WERI-Rb-1 (cell line): ENCODE results near the gene SLC24A3.

Experiments used
- DNase-seq: peaks from one replicate; pipeline ENCODE4 v3.0.0-alpha.2; 2020
- H3K27ac ChIP-seq: fragments of 250-450 bp; sonication (Bioruptor Pico); 2 replicates; pipeline ENCODE4 v1.5.1; 2020; ENCODE audit warnings: mild to moderate bottlenecking, moderate library complexity
- H3K27me3 ChIP-seq: fragments of 250-450 bp; sonication (Bioruptor Pico); 2 replicates; pipeline ENCODE4 v1.5.1; 2021; ENCODE audit warnings: mild to moderate bottlenecking, low read depth, moderate library complexity; ENCODE audit not compliant: insufficient read depth, severe bottlenecking
- H3K36me3 ChIP-seq: fragments of 250-450 bp; sonication (Bioruptor Pico); 2 replicates; pipeline ENCODE4 v1.5.1; 2020; ENCODE audit warnings: mild to moderate bottlenecking, moderate library complexity
- H3K4me3 ChIP-seq: 2 replicates; pipeline ENCODE4 v1.5.1; 2011; ENCODE audit warnings: low read depth, mild to moderate bottlenecking, control low read depth, low read length
- H3K9me3 ChIP-seq: fragments of 250-450 bp; sonication (Bioruptor Pico); 2 replicates; pipeline ENCODE4 v1.5.1; 2021; ENCODE audit warnings: mild to moderate bottlenecking, moderate library complexity; ENCODE audit not compliant: severe bottlenecking
- TF ChIP-seq, protein P1 (sequence below): IDR thresholded peaks from 2 replicates; pipeline ENCODE4 v1.5.1; 2011; ENCODE audit warnings: low read depth, mild to moderate bottlenecking, control low read depth, inconsistent platforms, low read length

Gene SLC24A3

DNA sequence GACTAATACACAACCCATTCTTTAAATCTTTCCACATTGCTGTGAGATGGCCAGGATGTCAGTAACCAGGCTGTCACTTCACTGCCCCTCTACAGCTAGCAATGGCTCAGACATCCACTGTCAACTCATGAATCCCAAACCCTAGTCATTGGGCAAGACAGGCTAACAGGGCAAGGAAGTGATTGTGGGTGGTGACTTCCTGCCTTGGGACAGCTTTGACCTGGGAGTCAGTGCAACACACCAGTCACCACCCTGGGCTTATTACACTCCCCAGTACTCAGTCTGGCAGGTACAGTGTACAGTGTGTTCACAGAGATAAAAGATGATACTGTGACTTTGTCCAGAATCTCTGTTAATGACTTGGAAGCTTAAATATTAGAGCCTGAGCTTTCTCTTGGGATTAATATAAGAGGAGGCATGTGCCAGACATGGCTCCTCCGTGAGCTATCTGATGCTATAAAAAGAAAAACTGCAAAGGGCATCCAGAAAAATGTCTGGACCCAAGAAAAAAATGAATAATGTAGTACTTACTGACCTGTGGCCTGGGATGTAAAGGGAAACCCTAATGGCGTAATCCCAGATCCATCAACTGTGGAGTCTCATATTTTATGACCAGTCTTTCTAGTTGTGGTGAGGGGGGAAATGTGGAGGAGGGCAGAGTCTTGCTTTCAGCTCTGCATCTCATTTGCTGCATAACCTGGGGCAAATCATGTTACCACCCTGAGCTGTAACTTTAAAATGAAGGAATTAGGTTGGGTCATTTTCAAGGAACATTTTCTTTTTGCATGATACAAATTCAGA is 244.4 kb downstream of the SLC24A3 start:
- Histone ChIP-seq H3K27me3 (peaks cover 92% of the 10 kb centered on the region), H3K36me3 (no peaks in the 10 kb centered on the region), H3K4me3 (no peak overlapping the region), H3K27ac (no peak overlapping the region), H3K9me3 (no peaks in the 10 kb centered on the region)
- no peak for DNase-seq
- TF ChIP-seq, protein P1, sequence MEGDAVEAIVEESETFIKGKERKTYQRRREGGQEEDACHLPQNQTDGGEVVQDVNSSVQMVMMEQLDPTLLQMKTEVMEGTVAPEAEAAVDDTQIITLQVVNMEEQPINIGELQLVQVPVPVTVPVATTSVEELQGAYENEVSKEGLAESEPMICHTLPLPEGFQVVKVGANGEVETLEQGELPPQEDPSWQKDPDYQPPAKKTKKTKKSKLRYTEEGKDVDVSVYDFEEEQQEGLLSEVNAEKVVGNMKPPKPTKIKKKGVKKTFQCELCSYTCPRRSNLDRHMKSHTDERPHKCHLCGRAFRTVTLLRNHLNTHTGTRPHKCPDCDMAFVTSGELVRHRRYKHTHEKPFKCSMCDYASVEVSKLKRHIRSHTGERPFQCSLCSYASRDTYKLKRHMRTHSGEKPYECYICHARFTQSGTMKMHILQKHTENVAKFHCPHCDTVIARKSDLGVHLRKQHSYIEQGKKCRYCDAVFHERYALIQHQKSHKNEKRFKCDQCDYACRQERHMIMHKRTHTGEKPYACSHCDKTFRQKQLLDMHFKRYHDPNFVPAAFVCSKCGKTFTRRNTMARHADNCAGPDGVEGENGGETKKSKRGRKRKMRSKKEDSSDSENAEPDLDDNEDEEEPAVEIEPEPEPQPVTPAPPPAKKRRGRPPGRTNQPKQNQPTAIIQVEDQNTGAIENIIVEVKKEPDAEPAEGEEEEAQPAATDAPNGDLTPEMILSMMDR, result no peak

DNA sequence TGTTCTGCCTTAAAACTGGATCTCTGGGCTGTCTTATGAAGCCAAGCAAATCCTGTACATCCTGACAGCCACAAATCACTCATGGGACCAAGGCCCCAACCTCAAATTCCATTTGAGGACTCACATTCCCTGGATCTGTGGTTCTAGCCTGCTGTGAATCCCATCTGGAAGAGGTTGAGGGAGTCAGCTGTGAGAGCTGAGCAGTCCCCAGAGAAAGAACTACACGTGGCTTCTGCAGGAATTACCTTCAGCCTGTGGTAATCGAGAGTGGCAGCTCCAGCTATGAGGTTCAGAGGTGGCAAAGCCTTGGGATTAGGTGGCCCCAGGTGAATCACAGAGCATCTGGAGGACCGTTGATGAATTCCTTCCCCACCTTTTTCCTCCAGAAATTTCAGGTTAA is 245.2 kb downstream of the SLC24A3 start:
- TF ChIP-seq, protein P1, result no peak
- H3K27me3 ChIP-seq, result peaks cover 92% of the 10 kb centered on the region
- H3K9me3 ChIP-seq, result no peaks in the 10 kb centered on the region
- DNase-seq, result no peak
- H3K27ac ChIP-seq, result no peak overlapping the region
- no peak overlapping the region for H3K4me3 ChIP-seq
- H3K36me3 ChIP-seq, result no peaks in the 10 kb centered on the region

DNA sequence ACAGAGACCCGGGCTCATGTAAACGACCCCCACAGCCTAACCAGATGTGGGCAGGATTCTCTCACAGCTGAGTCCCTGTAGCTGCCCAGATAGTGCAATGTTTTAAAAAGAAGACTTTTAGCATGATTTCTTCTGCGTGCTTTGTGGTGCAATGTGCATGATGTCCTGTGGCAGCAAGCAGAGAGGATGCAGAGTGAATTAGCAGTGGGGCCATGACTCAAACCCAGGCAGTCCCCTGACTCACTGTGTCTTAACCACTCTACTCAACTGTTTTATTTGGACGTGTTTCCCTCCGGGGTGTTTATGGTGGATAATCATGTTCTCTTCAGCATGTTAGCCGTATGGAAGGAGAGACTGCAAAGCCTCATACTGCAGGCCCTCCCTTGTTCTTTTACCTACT is 247.9 kb downstream of the SLC24A3 start:
- Histone ChIP-seq H3K9me3 (no peaks in the 10 kb centered on the region), H3K27me3 (peaks cover 82% of the 10 kb centered on the region), H3K4me3 (no peak overlapping the region), H3K27ac (no peak overlapping the region), H3K36me3 (no peaks in the 10 kb centered on the region)
- no peak for DNase-seq
- TF ChIP-seq, protein P1, result no peak

DNA sequence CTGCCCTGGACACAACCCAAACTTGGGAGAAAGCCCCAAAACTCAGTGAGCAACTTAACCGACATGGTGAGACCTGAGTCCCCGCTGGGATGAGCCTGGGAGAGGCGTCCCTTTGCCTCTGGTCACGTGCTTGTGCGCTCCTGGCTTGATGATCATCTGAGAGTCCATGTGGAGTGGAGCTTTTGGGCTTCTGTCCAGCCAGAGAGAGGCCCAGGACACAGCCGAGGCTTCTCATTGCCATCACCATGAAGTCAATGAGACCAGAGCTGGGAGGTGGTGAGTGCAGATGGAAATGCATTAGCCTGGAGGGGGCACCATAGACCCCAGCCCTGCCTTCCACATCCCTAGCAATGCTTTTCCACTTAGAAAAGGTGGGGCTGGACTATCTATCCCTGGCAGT is 250.0 kb downstream of the SLC24A3 start:
- DNase-seq, result no peak
- H3K9me3 ChIP-seq, result no peaks in the 10 kb centered on the region
- H3K27me3 ChIP-seq, result peaks cover 79% of the 10 kb centered on the region
- H3K36me3 ChIP-seq, result no peaks in the 10 kb centered on the region
- H3K4me3 ChIP-seq, result no peak overlapping the region
- no peak overlapping the region for H3K27ac ChIP-seq
- TF ChIP-seq, protein P1, result no peak

DNA sequence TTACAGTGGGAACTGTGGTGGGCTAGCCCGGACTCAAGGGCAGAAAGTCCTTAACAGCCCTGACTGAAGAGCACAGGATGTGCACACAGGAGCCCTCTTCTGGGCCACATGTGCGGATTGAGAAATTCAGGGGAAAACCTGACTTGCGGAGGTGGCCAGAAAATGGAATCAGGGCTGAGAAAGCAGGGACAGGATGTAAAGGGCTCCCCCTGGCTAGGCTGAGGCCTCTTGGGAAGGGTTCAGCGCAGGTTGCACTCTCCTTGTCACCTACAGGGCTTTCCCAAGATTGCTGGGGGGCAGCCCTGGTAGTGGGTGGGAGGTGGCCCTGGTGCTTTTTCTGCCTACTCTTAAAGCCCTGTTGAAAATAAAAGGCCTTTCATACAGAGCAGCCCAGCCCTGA is 251.2 kb downstream of the SLC24A3 start:
- H3K27me3 ChIP-seq, result peaks cover 75% of the 10 kb centered on the region
- TF ChIP-seq, protein P1, result no peak
- no peak overlapping the region for H3K4me3 ChIP-seq
- no peaks in the 10 kb centered on the region for H3K9me3 ChIP-seq
- no peak for DNase-seq
- H3K36me3 ChIP-seq, result no peaks in the 10 kb centered on the region
- H3K27ac ChIP-seq, result no peak overlapping the region

DNA sequence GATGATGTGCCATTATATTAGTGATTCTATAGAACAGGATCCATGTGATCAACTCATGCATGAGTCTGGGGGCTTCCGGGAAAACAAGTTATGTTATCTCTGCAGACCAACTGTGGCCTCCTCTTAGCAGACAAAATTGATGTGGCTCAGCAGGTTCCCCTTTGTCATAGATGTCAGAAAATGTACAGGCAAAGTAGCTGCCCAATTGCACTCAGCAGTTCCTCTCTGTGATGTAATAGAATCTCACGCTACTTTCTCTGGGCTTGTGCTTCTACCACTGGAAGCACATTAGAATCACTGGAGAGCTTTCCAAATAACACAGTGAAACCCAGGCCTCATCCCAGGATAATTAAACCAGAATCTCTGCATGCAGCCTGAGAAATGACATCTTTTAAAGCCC is 253.1 kb downstream of the SLC24A3 start:
- Histone ChIP-seq H3K27me3 (peaks cover 75% of the 10 kb centered on the region), H3K4me3 (no peak overlapping the region), H3K27ac (no peak overlapping the region), H3K36me3 (no peaks in the 10 kb centered on the region), H3K9me3 (no peaks in the 10 kb centered on the region)
- DNase-seq, result no peak
- TF ChIP-seq, protein P1, result no peak
